CD4-positive, alpha-beta T cell treated with Interleukin-15 for 1 hour (primary cell): ENCODE data around the gene VWCE.

Experiments
- DNase-seq: peaks from one replicate; pipeline ENCODE4 v3.0.0-alpha.2; 2020

VWCE gene

DNA sequence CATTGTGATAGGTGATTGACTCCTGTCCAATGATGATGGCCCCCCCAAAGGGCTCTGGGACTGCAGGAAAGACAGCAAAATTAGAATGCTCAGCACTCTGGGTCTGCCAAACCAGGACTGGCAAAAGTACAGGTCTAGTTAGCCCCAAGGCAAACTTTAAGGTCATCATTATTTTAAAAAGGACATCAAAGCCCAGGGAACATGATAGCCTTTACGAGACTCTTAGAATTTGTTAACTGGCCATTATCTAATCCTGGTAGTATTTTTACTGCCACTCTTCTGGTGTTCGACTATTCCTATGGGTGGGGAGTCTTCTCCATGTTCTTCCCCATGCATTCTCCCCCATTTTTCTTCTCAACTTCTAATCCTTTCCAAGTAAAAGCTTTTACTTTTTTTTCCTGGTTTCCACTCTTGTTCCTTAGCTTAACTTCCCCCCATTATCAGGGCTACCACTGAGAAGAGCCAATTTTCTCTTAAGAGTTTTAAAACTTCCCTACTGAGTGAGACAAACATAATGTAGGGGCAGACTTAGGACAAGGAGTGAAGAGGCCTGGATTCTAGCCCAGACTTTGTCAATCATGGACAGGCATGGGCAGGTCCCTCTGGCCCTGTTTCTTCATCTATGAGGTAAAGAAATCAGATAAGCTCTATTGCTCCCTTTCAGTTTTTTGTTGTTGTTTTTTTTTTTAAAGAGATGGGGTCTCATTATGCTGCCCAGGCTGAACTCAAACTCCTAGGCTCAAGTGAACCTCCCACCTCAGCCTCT, 30.7 kb upstream of the VWCE start:
- no peak for DNase-seq

DNA sequence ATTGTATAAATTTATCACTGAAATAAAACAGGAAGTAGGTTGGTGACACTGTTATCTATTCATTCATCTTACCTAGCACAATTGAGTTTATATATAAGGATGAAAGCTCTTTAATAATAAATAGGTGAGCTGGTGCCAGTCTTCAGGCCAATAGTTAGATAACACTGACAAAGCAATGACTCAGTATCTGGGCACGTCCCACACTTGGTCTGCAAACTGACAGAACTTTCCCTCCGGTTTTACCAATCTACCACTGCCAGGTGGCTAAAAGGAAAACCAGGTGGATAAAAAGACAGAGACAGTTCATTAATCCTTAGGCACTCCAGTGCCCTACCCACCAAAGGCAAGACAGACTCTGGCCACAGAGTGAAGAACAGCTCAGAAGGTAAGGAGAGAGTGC, 20.1 kb upstream of the VWCE start:
- no peak for DNase-seq

DNA sequence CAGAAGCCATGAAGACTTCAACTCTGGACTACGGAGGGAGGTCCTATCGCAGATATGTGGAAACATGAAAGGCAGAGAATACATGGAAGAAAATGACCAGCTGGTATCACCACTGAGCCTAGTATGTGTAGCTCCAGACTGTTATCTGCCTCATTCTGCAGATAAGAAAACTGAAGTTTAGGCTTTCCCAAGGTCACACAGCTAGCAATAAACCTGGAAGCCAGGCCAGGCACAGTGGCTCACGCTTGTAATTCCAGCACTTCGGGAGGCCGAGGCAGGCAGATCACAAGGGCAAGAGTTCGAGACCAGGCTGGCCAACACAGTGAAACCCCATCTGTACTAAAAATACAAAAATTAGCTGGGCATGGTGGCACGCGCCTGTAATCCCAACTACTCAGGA, 15.6 kb upstream of the VWCE start:
- DNase-seq = no peak

DNA sequence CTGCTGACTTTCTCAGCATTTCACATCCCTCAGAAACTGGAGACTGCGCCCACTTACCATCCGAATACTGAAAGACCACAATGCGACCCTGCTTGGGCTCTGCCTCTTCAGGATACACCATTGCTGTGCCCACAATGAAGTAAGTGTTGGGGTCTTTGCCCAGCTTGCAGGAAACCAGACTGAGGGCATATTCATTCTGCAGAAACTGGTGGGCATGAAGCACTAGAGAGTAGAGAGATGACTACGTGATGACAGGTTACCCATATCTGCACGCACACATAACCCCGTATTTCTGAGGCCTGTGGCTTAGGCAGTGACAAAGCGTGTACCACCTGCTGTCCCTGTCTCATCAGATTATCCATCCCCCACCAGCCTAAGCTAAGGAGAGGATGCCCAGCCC, 14.6 kb upstream of the VWCE start:
- DNase-seq = no peak

DNA sequence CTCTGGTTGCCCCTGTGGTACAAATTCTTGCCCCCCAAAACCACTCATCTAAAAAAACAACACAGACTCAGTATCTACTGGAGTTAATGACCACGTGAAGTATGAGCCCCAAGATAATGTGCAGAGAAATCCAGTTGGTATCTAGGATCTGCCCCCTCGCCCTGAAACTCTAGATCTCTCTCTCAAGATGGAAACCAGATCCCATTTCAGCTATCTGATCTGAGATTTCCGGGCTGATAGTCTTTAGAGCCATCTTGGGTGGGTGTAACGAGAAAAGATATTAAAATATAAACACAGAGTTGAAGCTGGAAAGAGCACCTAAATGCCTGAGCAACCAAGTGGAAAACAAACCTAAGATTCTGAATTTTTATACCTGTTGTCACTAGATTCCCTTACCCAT, 14.0 kb upstream of the VWCE start:
- no peak for DNase-seq

DNA sequence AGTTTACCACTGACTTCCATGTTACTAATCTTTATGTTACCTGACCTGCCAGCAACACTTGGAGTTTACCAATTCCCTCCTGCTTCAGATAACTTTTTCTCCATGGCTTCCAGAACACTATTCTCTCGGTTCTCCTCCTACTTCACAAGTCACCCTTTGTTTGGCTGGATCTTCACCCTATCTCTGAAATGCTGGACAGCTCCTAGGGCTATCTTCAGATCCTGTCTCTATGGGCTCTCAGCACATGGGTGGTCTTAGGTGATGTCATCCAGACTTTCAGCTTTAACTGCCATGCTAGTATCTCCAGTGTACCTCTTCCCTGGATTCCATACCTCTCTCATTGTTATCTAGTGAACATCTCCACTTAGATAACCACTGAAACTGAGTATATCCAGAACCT, 12.2 kb upstream of the VWCE start:
- no peak for DNase-seq

DNA sequence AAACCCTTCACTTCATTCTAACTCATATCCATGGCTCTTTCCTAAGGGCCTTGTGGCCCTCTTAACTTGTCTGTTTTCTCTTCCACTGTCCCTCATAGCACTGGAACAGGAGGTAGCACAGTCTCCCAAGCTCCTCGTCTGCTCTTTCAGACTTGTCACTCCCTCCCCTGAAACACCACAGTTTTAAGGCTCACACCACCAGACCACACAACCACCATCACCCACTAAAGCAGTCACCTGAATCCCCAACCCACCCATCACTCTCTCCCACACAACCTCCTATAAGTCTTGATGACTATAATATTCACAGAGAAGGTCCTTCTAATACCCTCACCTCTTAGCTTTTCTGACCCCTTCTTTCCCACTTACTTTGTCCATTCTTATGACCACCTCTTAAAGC, 11.1 kb upstream of the VWCE start:
- DNase-seq = no peak

DNA sequence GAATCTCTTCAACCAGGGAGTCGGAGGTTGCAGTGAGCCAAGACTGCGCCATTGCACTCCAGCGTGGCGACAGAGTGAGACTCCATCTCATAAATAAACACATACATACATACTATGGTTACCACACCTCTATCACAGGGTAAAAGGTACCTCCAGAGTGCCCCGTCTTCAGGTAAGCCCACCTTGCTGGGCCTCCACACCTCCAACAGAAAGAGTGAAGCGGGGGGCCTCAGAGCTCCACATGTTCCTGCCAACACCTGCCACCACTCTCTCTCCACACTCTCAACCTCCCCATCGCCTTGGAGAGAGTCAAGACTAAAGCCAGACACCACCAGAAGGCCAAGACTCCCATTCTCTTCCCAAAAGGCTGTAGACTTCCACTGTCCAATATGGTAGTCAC, 10.3 kb upstream of the VWCE start:
- DNase-seq = no peak

DNA sequence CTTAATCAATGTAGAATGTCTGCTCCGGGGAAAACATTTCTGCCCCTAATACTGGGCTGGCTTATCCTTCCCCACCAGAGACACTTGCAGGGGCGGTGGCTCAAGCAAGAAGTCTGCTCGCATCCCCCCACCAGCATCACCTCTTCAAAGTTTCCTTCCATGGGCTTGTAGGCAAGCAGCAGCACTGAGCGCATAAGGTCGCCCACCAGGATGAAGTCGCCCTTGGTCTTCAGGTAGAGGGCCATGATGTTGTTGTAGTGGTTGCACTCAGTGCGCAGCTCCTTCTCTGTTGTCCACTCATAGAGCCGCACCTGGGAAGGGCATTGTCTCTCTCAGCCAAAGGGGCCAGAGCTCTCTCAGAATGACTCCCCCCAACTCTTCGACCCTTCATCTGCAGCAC, 8.6 kb upstream of the VWCE start:
- no peak for DNase-seq

DNA sequence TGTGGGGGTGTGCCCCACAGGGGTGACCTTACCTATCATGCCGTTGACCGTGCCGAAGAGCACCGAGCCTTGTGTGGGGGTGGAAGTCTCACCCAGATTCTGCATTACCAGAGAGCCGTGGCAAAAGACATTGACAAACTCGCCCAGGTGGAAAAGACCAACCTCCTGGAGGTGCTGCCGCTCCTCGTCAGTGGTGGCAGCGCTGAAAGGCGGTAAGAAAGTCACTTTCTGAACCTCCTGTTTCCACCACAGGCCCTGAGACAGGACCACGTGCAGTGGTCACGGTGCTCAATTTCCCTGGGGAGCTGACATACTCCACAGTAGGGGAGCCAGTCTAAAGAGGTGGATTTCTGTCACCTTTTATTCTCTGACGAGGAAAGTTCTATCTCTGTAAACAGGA, 7.4 kb upstream of the VWCE start:
- DNase-seq = no peak

DNA sequence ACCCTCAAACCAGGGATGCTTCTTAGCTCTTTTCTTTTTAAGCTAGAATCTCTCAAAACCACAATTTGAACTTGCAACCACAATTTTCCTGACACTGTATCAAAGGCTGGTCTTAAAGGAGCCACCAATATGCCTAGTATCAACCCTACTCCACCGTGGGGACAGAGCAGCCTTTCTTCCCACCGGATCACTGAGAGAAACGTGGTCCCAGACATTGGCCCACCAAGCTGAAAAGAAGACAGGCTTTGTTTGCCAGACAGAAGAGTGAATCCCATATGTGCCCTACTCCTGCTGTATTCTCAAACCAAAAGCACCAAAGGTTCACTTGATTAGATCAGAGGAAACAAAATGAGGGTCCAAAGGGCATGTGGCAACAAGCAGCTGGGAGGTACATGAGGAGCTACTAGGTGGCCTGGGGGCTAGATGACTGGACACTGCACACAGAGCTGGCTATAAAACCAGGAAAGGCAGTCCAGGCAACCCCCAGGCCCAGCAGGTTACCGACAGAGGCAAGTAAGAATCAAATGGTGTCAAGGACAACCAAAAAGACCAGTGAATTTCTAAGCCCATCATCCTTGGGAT, 3.6 kb upstream of the VWCE start:
- DNase-seq = no peak

DNA sequence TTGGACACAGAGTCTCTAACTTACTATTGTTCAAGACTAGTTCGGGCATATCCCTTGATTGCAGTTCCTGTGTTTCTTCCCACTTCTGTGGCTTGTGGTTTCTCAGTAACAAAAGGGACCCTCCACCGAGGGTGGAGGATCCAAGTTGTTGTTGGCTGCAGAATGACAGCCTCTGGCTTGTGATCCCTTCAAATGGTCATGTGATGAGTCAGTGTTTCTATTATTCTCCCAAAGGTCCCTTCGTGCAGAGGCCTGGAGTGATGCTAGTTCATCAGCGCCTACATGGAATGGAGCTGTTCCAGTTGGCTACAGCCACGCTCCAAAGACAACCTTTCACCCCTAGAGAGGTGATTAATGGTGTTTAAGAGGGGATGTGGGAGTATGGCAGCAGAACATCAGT, 2.6 kb upstream of the VWCE start:
- DNase-seq = no peak

DNA sequence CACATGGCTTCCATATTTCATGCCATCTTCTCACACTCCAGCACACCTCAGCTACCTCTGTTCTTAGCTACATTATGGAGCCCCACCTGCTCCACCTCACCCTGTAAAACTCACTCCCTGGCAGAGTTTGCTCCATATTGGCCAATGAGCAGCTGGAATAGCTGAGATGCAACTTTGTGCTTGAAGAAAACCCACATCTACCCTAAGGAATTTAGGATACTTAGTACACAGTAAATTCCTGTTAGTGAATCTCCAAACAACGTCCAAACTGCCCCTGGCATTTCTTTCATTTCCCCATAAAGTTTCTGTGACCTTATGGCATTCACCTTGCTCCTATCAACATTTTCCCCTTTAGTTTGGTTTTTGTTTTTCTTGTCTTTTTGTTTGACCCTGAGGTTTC, 2.2 kb upstream of the VWCE start:
- no peak for DNase-seq

DNA sequence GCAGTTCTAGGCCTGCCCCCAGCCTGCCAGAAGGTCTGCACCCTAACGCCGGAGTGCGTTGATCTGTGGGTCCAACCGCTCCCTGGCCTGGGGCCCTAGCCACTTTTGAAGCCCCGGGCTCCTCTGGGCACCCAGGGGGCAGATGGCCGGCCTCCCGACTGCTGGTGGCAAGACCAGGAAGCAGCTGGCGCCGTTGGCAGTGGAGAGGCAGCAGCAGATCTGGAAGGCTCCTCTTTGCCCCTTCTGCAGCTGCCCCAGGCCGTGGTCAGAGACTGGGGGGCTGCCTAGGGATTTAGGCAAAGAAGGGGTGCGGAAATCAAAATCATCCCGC, 445 bp upstream of the VWCE start:
- DNase-seq = no peak

DNA sequence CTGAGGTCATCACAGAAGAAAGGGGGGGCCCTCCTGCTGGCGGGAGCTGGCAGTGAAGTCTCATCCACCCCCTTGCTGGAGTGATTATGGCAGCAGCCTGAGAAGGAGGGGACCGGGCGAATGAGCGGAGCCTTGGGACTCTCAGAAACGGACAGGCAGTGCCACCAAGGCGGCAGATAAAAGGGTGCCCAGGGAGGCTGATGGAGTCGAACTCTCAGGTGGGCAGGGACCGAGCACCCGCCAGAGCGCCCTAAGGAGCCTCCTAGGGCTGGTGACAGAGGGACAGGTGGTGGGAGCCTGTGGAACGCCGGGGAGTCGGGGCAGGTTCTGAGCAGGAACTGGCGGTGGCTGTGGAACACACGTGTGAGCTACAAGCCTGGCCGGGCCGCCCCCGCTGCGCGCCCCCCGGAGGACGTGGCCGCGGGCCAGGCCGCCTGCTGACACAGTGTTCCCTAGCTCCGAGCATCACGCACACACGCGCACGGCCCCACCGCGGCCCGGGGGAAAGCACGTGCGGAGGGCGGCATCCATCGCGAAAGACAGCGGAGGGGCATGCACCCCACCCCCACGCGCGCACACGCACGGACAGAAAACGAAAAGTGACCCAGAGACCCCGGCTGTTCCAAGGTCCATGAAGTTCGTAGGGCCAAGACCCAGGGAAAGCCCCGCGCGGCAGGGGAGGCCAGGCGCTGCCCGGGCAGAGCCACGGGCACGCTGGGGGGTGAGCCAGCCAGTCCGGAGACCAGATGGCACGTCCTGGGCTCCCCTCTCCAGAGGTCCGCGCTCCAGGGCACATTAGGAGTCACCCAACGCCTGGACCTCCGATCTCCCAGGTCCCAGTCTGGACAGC, 1.0 kb downstream of the VWCE start:
- no peak for DNase-seq

DNA sequence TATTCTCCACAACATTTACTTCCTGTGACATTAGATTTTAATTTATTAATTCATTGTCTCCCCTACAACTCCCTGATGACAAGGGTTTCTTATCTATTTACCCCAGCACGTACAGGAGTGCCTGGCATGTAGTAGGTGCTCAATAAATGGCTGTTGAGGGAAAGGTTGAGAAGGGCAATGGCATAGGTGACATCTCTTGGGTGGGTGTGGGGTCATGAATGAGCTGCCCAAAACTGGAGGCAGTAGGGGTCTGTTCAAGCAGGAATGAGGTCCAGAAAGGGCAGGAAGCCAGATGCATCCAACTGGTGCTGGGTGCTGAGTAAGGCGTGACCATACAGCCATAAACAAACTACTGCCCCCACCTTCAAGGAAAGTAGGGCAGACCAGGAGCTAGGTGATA, 2.8 kb downstream of the VWCE start:
- no peak for DNase-seq

DNA sequence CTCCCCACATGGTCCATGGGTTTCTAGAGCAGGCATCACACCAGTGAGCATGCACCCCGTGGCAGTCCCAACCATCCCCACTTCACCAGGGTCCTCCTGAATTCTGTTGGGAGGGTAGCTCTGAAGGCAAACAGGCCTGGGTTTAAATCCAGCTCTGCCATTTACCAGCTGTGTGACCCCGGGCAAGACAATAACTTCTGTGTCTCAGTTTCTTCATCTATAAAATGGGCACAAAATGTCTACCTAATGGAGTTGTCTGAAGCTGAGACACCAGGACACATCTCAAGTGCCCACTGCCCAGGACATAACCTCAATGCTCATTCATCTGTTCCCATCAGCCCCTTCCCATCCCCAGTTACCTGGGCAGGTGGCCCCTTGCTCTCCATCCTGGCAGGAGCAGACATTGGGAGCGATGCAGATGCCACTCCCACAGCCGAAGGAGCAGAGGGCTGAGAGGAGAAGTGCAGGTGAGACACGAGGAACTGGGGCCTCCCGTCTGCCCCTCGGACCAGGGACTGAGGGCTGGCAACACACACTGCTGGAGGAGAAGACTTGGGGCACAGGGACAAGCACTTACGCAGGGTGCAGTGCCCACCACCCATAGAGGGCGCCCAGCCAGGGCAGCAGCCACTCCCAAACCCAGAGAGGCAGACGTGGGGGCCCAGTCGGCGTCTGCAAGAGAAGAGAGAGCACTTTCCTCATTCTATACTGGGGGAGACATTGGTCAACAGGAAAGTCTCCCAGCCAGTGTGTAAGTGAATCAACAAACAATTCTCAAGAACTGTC, 4.0 kb downstream of the VWCE start:
- no peak for DNase-seq

DNA sequence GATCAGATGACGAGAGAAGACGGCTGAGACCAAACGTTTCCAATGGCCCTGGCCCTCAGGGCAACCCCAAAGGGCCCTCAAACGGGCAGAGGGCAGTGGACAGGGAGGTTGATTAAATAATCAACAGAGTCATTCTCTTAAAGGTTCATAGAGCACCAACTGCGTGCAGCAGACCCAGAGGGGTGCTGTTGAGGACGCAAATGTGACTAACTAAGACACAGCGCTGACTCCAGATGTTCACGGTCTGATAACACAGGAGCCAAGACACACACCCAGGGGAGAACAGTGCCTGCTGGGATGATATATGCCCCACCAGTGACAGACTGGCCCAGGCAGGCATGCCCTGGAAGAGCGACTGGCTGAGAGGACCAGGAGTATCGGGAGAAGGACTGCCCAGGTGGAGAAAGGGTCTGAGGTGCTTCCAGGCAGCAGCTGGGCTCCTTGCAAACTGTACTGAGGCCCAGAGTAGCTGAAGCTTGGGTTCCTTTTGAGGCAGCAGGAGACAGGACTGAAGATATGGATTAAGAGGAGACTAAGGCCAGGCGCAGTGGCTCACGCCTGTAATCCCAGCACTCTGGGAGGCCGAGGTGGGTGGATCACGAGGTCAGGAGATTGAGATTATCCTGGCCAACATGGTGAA, 7.7 kb downstream of the VWCE start:
- DNase-seq = no peak

DNA sequence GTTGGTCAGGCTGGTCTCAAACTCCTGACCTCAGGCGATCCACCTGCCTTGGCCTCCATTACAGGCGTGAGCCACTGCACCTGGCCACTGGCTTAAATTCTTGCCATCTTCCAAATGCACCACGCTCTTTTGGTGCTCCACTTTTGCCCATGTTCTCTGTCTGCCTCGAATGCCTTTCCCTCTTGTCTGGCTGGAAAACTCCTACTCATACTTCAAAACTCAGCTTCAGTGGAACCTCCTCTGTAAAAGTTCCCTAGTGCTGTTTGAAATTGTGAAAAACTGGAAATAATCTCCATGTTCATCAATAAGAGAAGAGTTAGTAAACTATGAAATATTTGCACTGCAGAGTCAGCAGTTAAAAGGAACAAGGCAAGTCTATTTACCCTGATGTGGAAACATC, 11.5 kb downstream of the VWCE start:
- DNase-seq = no peak

DNA sequence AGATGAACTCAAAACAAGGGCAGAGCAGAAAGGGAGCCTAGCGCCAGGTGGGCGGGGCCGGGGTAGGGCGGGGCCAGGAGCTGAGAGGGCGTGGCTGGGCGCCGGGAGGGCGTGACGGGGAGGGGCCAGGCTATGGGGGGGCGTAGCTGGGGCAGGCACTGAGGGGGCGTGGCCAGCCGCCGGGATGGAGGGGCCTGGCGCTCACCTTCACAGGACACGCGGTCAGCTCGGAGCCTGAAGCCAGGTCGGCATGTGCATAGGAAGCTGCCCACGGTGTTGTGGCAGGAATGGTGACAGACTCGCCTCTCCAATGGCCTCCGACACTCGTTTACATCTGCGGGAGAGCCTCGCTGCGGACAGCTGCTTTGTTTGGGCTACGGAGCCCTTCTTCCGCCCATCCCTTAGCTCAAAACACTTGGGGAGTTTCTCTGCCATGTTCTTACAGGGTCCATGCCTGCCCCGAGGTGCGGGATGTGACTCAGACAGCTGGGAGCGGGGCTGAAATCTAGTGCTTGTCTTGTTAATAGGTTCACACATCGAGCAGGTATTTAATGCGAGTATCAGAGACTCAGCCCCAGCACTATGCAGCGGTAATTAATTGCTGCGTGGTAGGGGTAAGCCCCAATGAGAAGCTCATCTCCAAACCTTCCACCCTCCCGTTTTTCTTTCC, 13.4 kb downstream of the VWCE start:
- DNase-seq = no peak

DNA sequence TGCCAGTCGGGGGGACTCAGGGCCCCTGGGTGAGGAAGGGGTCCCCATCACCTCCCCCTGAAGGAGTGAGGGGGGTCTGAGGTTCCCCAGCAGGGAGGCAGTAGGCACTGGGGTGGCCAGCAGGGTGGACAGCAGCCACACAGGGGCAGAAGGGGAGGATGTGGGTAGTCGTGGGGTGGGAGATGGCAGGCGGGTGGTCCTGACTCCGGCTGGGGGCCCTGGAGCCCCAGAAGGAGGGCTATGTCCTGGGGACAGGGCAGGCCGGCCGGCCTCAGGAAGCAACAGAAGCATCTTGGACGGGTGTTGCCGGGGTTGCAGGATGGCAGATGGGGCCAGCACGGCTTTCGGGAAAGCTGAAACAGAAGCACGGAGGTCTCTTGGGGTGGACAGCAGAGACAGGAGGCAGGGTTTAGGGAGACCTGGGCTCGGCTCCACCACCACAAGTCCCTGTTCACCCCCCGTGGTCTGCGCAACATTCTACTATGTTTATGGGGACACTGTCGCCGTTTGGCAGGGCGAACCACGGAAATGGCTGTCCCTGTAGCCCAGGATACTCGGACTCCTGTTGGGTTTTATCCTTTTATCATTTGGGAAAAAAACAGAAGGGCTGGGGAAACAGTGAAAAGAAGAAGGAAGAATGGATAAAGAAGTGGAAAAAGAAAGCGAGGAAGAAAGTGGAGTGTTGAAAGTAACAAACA, 14.1 kb downstream of the VWCE start:
- DNase-seq = no peak
